Activated naive CD8-positive, alpha-beta T cell treated with anti-CD3 and anti-CD28 coated beads, Interleukin-2, amount 10 ng/mL, durations not matched to agents 7 days and 5 days (primary cell): ENCODE data around the gene SMCR8. TPM values are rescaled to one million over a fixed set of nuclear protein-coding genes. Genes with fewer than 3 reads are reported as not detected.

Experiments
- ATAC-seq: fragments of 150-1000 bp; cut with Tn5 transposase; one replicate; pipeline ENCODE4 v1.10.0; 2021; ENCODE audit warnings: low read depth, moderate library complexity
- POLR2A ChIA-PET: fragments of 350-600 bp; sonication (Branson Sonifier 250); formaldehyde crosslinking; loops from one replicate; lab custom pipeline; 2021; ENCODE audit warnings: antibody characterized with exemption; lab: Charles Lee
- DNase-seq: peaks from one replicate; pipeline ENCODE4 v3.0.0; 2021
- H3K27ac Mint-ChIP-seq: one replicate; pipeline ENCODE4 v1.8.0; 2022; ENCODE audit warnings: mild to moderate bottlenecking, mixed read lengths
- H3K27me3 Mint-ChIP-seq: one replicate; pipeline ENCODE4 v1.8.0; 2022; ENCODE audit warnings: mild to moderate bottlenecking, moderate library complexity, mixed read lengths
- H3K36me3 Mint-ChIP-seq: one replicate; pipeline ENCODE4 v1.8.0; 2021; ENCODE audit warnings: mild to moderate bottlenecking, mixed read lengths
- H3K4me1 Mint-ChIP-seq: one replicate; pipeline ENCODE4 v1.8.0; 2021; ENCODE audit warnings: mixed read lengths
- H3K4me3 Mint-ChIP-seq: one replicate; pipeline ENCODE4 v1.8.0; 2022; ENCODE audit warnings: mild to moderate bottlenecking, moderate library complexity, mixed read lengths
- H3K9me3 Mint-ChIP-seq: one replicate; pipeline ENCODE4 v1.8.0; 2021; ENCODE audit warnings: mixed read lengths
- total RNA-seq, 2 experiments: library from RNA; stranded (reverse); gene quantifications; one replicate each; pipeline ENCODE4 v1.2.3, GENCODE V29; 2021

SMCR8 gene, protein sequence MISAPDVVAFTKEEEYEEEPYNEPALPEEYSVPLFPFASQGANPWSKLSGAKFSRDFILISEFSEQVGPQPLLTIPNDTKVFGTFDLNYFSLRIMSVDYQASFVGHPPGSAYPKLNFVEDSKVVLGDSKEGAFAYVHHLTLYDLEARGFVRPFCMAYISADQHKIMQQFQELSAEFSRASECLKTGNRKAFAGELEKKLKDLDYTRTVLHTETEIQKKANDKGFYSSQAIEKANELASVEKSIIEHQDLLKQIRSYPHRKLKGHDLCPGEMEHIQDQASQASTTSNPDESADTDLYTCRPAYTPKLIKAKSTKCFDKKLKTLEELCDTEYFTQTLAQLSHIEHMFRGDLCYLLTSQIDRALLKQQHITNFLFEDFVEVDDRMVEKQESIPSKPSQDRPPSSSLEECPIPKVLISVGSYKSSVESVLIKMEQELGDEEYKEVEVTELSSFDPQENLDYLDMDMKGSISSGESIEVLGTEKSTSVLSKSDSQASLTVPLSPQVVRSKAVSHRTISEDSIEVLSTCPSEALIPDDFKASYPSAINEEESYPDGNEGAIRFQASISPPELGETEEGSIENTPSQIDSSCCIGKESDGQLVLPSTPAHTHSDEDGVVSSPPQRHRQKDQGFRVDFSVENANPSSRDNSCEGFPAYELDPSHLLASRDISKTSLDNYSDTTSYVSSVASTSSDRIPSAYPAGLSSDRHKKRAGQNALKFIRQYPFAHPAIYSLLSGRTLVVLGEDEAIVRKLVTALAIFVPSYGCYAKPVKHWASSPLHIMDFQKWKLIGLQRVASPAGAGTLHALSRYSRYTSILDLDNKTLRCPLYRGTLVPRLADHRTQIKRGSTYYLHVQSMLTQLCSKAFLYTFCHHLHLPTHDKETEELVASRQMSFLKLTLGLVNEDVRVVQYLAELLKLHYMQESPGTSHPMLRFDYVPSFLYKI
- total RNA-seq = 10 to 100 TPM; 34.5 to 35.2 TPM

DNA sequence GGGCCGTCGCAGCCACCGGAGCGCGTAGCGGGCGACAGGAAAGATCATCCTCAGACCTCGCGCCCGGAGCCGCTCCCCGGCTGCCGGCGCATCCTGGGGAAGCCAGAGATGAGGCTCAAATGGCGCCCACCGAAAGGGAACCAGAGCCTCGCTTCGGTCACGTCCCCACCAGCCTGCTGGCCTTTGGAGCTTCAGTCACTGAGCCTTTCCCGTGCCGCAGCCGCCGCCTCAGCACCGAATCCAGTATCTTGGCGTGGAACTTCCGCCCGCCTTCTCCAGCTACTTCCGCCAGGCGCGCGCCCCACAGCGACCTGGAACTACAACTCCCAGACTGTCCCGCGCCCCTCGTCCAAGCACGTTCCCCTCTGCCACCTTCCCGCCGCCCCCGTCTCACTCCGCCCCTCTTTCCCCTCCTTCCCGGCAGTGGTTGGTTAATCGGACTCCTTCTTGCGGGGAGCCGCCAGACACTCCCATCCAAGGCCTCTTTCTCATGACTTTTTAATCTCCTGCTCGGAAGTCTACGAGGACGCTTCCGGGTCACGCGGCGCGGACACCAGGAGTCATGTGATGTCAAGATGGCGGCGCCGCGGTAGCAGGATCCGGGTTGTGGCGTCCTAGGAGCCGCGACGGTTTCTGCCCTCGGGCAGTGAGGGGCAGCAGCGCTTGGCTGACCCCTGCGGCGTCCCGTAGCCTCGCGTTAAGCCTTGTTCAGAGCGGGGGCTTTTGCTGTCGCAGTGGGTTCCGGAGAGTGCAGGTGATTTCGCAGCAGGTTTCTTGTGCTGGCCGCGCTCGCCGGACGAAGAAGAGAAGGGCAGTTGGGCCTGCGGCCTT is at the start of gene SMCR8, which contains the start of gene TOP3A:
TSS of gene SMCR8 (plus strand) at position 563 of the 831 bp plus-strand sequence. CDS start 497 bp downstream, outside the sequence.
TSS of gene TOP3A (minus strand) at position 264 of the 831 bp plus-strand sequence. CDS start at position 48, 216 bp downstream.
- peak within 1 kb of the TSS; percentile 97 for H3K4me3 Mint-ChIP-seq

DNA sequence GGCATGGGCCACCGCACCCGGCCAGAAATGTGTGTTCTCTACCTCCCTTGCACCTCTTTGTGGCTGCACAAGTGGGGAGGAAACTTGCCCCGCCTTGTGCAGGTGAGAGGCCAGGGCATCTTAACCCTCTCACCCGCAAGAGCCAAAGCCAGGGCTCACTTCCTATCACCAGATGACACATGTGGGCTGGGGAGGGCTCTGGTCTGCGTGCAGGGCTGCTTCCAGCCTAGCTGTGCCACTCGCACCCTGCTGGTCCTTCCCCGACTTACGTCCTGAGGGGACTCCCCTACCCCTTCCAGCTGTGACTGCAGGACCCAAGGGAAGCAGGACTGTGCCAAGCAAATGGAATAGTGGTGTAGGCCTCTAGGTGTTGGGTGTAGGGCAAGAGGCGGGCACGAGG is 47.7 kb upstream of the SMCR8 start:
- H3K27ac Mint-ChIP-seq = no peak overlapping the region
- DNase-seq = no peak

More for the DNA sequence above, at the start of gene SMCR8, which contains the start of gene TOP3A:
- Mint-ChIP-seq H3K27ac (peak within 1 kb of the TSS; percentile 99), H3K9me3 (no peaks in the 10 kb centered on the region), H3K4me1 (peaks cover 63% of the 10 kb centered on the region), H3K36me3 (peaks cover 34% of the 10 kb centered on the region), H3K27me3 (no peaks in the 10 kb centered on the region)
- DNase-seq (peak; percentile 94), ATAC-seq (peak; percentile 89)
- POLR2A ChIA-PET = interaction anchor here (0.9 to 1.7 kb wide), 6 partner anchors 13 to 64 kb away, joined by 3 to 9 read pairs (median 4); partner anchors contain the start of genes FLII and SHMT1

DNA sequence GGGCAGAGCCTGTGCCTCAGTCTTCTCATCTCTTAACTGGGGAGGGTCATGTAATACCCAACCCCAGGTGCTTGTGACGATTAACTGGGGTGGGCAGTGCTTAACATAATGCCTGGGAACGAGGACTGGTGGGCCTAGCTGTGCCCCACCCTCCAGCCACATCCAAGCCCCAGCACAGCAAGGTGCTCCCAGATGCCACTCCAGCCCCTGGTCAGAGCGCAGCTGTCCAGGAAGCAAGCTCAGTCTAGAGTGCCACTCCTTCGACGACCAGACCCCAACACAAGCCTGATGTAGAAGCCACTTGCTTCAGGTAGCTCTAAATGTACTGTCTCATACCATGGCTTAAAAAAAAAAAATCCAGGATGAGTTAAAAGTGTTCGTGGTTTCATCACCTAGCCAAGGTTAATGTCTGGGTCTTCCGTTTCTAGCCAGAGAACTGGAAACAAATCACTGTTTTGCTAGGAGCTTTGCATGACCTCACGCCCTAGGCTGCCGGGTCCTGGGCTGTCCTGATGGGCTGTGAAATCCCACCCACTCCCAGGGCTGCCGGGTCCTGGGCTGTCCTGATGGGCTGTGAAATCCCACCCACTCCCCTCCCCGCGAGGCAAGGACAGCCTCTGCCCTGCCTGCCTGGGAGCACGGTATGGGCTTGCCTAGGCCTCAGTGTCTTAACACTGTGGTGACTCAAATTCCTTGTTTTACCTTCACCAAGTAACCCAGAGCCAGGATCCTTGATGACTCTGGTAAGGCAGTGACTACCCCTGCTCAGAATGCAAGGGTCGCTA is 47.0 kb upstream of the SMCR8 start:
- H3K4me1 Mint-ChIP-seq = peaks cover 12% of the 10 kb centered on the region
- ATAC-seq = peak; percentile 46
- H3K4me3 Mint-ChIP-seq = no peak overlapping the region
- no peaks in the 10 kb centered on the region for H3K9me3 Mint-ChIP-seq
- no peak for DNase-seq
- no peak overlapping the region for H3K27ac Mint-ChIP-seq
- H3K36me3 Mint-ChIP-seq = peaks cover 3% of the 10 kb centered on the region
- POLR2A ChIA-PET = no interaction called here
- no peaks in the 10 kb centered on the region for H3K27me3 Mint-ChIP-seq

More for the DNA sequence above, 47.7 kb upstream of the SMCR8 start:
- Mint-ChIP-seq H3K27me3 (no peaks in the 10 kb centered on the region), H3K36me3 (peaks cover 3% of the 10 kb centered on the region), H3K4me1 (peaks cover 13% of the 10 kb centered on the region), H3K9me3 (no peaks in the 10 kb centered on the region), H3K4me3 (no peak overlapping the region)
- ATAC-seq = no peak
- POLR2A ChIA-PET = no interaction called here

DNA sequence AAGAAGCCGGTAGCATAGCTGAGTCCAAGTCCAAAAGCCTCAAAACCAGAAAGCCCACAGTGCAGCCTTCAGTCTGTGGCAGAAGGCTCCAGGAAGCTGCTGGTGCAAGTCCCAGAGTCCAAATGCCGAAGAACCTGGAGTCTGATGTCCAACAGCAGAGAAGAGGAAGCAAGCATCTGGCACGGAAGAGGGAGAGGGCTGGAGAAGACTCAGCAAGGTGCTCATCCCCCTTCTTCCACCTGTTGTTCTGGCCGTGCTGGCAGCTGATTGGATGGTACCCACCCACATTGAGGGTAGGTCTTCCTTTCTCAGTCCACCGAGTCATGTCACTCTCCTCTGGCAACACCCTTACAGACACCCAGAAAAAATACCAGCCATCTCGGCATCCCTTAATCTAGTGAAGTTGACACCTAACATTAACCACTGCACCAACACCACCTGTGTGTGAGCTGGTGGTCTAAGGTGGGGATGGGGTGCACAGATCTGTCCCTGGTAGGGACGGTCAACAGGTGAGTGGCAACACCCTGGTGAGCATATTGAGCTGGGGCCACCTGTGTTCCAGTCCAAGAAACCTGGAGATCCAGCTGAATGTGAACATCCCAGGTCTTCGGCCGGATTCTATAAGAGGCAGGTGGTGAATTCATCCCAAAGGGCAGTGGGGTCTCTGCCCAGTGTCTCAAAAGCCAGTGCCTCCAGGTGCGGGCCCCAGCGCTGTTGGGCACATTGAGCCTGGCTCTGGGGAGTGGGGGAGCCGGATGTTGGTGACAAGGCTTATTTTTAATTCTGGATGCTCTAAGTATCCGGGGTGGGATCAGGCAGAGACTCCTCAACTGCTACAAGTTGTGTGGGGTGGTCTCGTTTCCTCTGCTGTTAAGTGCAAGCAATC is 44.8 kb upstream of the SMCR8 start:
- Mint-ChIP-seq H3K9me3 (no peaks in the 10 kb centered on the region), H3K4me1 (peaks cover 10% of the 10 kb centered on the region), H3K27ac (no peak overlapping the region), H3K36me3 (peaks cover 2% of the 10 kb centered on the region), H3K27me3 (no peaks in the 10 kb centered on the region), H3K4me3 (no peak overlapping the region)
- DNase-seq (no peak), ATAC-seq (no peak)
- POLR2A ChIA-PET = interaction anchor here (1.0 kb wide), 1 partner anchor 10 kb away, joined by 4 read pairs; the partner anchor contains the start of gene MIEF2

DNA sequence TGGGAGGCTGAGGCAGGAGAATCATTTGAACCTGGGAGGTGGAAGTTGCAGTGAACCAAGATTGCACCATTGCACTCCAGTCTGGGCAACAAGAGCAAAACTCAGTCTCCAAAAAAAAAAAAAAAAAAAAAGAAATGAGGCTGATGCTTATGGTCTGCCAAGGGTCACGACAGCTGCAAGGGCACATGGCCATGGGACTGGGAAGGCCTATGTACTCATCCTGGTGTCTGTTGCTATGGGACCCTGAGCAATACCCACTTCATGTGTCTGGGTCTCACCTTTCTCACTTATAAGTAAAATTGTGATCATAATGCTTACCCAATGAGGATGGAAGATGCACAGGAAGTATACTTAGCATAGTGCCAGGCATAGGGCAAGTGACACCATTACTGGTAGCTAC is 38.0 kb upstream of the SMCR8 start:
- POLR2A ChIA-PET = no interaction called here
- DNase-seq (no peak), ATAC-seq (no peak)
- Mint-ChIP-seq H3K36me3 (peaks cover 7% of the 10 kb centered on the region), H3K9me3 (no peaks in the 10 kb centered on the region), H3K27ac (no peak overlapping the region), H3K4me3 (no peak overlapping the region), H3K27me3 (no peaks in the 10 kb centered on the region), H3K4me1 (no peaks in the 10 kb centered on the region)

DNA sequence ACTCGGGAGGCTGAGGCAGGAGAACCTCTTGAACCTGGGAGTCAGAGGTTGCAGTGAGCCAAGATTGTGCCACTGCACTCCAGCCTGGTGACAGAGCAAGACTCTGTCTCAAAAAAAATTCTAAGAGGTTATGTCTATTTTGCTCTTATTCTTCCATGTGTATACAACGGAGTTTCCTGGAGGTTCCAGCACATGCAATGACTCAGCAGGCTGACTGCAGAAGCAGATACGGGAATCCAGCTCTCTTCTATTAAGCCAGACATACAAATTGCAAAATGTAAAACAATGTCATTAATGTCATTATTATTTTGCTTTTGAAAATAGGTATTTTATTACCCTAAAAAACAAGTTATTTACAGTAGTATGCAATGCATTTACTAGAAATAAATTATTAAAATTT is 36.2 kb upstream of the SMCR8 start:
- no peaks in the 10 kb centered on the region for H3K4me1 Mint-ChIP-seq
- POLR2A ChIA-PET = no interaction called here
- H3K27ac Mint-ChIP-seq = no peak overlapping the region
- ATAC-seq (no peak), DNase-seq (no peak)
- no peaks in the 10 kb centered on the region for H3K27me3 Mint-ChIP-seq
- no peaks in the 10 kb centered on the region for H3K9me3 Mint-ChIP-seq
- no peak overlapping the region for H3K4me3 Mint-ChIP-seq
- H3K36me3 Mint-ChIP-seq = peaks cover 10% of the 10 kb centered on the region

DNA sequence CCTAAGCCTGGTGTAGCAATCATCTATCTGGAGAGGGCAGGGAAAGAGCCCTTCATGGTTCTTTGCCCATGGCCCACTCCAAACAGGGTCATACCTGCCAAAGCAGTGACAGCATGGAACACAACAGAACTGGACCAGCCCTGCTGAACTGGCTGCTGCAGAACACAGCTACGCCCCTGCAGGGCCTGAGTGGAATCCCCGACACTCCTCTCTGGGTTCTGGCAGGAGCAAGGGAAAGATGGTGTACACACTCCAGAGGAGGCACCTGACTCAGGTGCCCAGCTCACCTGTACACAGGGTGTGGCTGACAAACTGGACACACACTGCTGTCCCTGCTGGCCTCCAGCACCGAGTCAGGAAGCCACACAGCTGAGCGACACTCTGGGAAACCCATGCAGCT is 34.8 kb upstream of the SMCR8 start:
- Mint-ChIP-seq H3K4me1 (no peaks in the 10 kb centered on the region), H3K36me3 (peaks cover 14% of the 10 kb centered on the region), H3K27me3 (no peaks in the 10 kb centered on the region), H3K27ac (no peak overlapping the region), H3K9me3 (no peaks in the 10 kb centered on the region), H3K4me3 (no peak overlapping the region)
- DNase-seq (no peak), ATAC-seq (no peak)
- POLR2A ChIA-PET = no interaction called here

DNA sequence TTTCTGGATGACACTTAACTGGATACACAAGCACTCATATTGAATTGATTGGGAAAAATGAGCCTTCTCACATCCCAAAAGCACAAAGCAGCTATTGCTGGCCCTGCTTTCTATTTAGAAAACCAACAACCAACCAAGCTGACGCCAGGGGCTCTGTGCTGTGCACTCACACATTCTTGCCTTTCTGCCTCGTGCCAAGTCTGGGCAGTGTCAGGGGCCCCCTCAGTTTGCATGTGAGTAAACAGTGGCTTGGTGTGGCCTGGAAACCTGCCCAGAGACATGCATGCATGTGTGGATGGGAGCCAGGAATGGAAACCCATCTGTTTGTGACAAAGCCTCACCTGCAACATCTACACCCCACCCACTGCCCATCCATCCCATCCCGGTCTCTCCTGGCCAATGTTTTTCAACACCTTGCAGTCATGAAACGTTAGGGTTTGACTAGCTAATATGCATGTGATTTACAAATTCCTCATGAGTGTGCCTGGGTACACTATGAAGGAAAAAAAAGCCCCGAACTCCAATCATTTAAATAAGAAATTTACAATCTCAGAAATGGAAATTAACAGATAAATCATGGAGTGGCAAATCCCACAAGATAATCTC is 34.2 kb upstream of the SMCR8 start:
- Mint-ChIP-seq H3K4me3 (no peak overlapping the region), H3K27me3 (no peaks in the 10 kb centered on the region), H3K9me3 (no peaks in the 10 kb centered on the region), H3K27ac (no peak overlapping the region), H3K4me1 (no peaks in the 10 kb centered on the region), H3K36me3 (peaks cover 18% of the 10 kb centered on the region)
- no peak for ATAC-seq
- DNase-seq = no peak
- POLR2A ChIA-PET = no interaction called here

DNA sequence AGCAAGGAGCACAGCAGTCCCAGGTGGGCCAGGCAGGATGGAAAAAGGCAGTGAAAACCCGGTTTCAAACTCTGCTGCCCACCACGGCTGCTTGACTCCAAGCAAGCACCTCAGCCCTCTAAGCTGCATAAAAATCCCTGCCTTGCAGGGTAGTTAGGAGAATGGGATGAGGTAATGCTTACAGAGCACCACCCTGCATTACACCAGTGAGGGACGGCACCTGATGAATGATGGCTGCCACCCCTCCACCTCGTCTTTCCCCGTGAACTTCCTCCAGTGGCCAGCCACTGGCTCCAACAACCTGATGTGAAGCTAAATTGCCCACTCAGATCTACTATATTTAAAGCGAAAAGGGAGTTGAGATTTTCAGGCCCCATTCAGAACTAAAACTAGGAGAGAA is 33.3 kb upstream of the SMCR8 start:
- H3K36me3 Mint-ChIP-seq = peaks cover 18% of the 10 kb centered on the region
- DNase-seq (no peak), ATAC-seq (no peak)
- no peak overlapping the region for H3K27ac Mint-ChIP-seq
- H3K27me3 Mint-ChIP-seq = no peaks in the 10 kb centered on the region
- no peaks in the 10 kb centered on the region for H3K9me3 Mint-ChIP-seq
- no peaks in the 10 kb centered on the region for H3K4me1 Mint-ChIP-seq
- POLR2A ChIA-PET = no interaction called here
- no peak overlapping the region for H3K4me3 Mint-ChIP-seq

DNA sequence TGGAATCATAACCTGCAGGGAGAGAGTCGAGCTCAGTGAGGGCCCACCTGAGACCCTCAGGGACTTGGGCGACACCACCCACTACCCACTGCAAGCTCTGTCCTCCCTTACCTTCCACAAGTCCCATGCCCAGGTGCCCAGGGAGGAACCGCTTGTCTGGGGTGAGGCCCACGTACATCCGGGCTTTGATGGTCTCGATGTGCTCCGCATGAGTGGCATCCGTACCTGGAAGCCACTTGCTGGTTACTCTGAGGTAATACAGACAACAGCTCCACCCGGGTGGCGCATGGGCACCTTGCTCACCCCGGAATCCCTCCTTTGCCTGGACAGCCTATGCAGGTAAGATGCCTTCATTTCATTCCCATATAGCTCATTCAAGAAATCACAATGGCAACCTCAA is 29.8 kb upstream of the SMCR8 start:
- POLR2A ChIA-PET = no interaction called here
- Mint-ChIP-seq H3K27ac (no peak overlapping the region), H3K27me3 (no peaks in the 10 kb centered on the region), H3K4me1 (no peaks in the 10 kb centered on the region), H3K4me3 (no peak overlapping the region), H3K36me3 (peaks cover 22% of the 10 kb centered on the region), H3K9me3 (no peaks in the 10 kb centered on the region)
- ATAC-seq (no peak), DNase-seq (no peak)
